Body of pancreas (tissue), 4 donors: ENCODE data around the gene CRTAC1.

Experiments used
- POLR2A ChIP-seq, 3 donors: fragments of 450-650 bp; IDR thresholded peaks; one replicate each; pipeline ENCODE4 v1.6.1; 2016; ENCODE audit warnings: antibody characterized with exemption in 3 of 3, mild to moderate bottlenecking in 2 of 3
- TF ChIP-seq, protein P1 (sequence below), 7 experiments: fragments of 450-650 bp in 4 of 7; fragments of 200-600 bp in 3 of 7; sonication (generic) in 3 of 7; IDR thresholded peaks; one replicate each; pipeline ENCODE4 v1.5.1; 2016 to 2019; ENCODE audit warnings: antibody characterized with exemption in 7 of 7

DNA sequence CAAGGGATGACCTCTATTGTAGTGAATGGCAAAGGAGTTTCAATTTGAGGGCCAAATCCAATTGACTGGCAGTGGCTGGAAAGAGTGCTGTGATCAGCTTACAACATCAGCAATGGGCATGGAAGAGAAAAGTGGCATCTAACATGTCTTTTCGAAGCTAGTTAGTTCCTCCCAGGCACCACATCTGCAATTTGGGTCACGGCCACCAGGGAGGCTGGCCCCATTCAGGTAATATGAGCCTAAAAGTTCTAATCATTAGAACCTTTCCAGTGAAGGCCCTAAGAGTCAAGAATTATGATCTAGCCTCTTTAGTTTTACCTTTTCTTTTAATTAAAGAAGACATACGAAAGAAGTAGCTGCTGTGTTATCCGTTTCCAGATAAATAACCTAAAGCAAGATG lies 17.3 kb downstream of the CRTAC1 start:
- TF ChIP-seq, protein P1, sequence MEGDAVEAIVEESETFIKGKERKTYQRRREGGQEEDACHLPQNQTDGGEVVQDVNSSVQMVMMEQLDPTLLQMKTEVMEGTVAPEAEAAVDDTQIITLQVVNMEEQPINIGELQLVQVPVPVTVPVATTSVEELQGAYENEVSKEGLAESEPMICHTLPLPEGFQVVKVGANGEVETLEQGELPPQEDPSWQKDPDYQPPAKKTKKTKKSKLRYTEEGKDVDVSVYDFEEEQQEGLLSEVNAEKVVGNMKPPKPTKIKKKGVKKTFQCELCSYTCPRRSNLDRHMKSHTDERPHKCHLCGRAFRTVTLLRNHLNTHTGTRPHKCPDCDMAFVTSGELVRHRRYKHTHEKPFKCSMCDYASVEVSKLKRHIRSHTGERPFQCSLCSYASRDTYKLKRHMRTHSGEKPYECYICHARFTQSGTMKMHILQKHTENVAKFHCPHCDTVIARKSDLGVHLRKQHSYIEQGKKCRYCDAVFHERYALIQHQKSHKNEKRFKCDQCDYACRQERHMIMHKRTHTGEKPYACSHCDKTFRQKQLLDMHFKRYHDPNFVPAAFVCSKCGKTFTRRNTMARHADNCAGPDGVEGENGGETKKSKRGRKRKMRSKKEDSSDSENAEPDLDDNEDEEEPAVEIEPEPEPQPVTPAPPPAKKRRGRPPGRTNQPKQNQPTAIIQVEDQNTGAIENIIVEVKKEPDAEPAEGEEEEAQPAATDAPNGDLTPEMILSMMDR (IDR thresholded peaks at IDR 0.05): no peak
- TF ChIP-seq POLR2A (IDR thresholded peaks at IDR 0.05): no peak
